Measurements from ENCODE around the gene RPL28.
A peak's percentile ranks its signal among the peaks of the same experiment; 100 is the strongest.

Gene RPL28

GRCh38 chr19:55373993-55374757 lies 11.6 kb upstream of the RPL28 start:
- no peak for DNase-seq

GRCh38 chr19:55376241-55376933 lies 9.3 kb upstream of the RPL28 start, which contains the start of gene TMEM190:
TMEM190 (plus strand) TSS chr19:55376826; CDS start chr19:55376854, 28 bp downstream.
- DNase-seq = no peak

- DNase-seq = no peak
Measured at GRCh38 chr19:55377356-55378131, 8.2 kb upstream of the RPL28 start.

GRCh38 chr19:55379174-55379573 lies 6.6 kb upstream of the RPL28 start:
- DNase-seq = no peak

GRCh38 chr19:55382013-55382412 lies 3.7 kb upstream of the RPL28 start:
- DNase-seq = no peak

- DNase-seq = no peak
Measured at GRCh38 chr19:55382522-55383054, 3.1 kb upstream of the RPL28 start.

- no peak for DNase-seq
Measured at GRCh38 chr19:55383279-55384130, 2.2 kb upstream of the RPL28 start.

GRCh38 chr19:55384131-55384919 lies 1.4 kb upstream of the RPL28 start, which contains the start of gene TMEM238:
TMEM238 (minus strand) TSS chr19:55384292; CDS start chr19:55384259, 33 bp downstream.
- DNase-seq = no peak

GRCh38 chr19:55384920-55385723 lies 610 bp upstream of the RPL28 start:
- DNase-seq = peak; percentile 92

- DNase-seq = no peak
Measured at GRCh38 chr19:55386493-55386971, 800 bp downstream of the RPL28 start.

- no peak for DNase-seq
Measured at GRCh38 chr19:55387736-55388497, 2.2 kb downstream of the RPL28 start.

- no peak for DNase-seq
Measured at GRCh38 chr19:55389386-55390317, 3.9 kb downstream of the RPL28 start.

GRCh38 chr19:55390461-55390880 lies 4.7 kb downstream of the RPL28 start:
- DNase-seq = no peak

GRCh38 chr19:55391191-55391670 lies 5.5 kb downstream of the RPL28 start:
- no peak for DNase-seq

- DNase-seq = no peak
Measured at GRCh38 chr19:55391702-55392615, 6.2 kb downstream of the RPL28 start.

- no peak for DNase-seq
Measured at GRCh38 chr19:55392820-55393761, 7.4 kb downstream of the RPL28 start.
